VCaP (cell line): ENCODE data around the gene SLC39A9.
A peak's percentile ranks its signal among the peaks of the same experiment; 100 is the strongest.

Experiments used
- H3K27ac ChIP-seq: fragments of 450-650 bp; 2 replicates; pipeline ENCODE4 v1.5.1; 2017
- TF ChIP-seq, protein P1 (sequence below): fragments of 450-650 bp; conservative IDR thresholded peaks from 2 replicates; pipeline ENCODE4 v1.5.1; 2017; ENCODE audit warnings: mild to moderate bottlenecking, moderate library complexity

Gene SLC39A9

GRCh38 chr14:69398053-69398817 lies at the start of gene SLC39A9, which contains the start of gene ERH:
Gene SLC39A9 (plus strand): TSS chr14:69398692. CDS start chr14:69399370, 678 bp downstream.
Gene ERH (minus strand): TSS chr14:69398299. CDS start chr14:69398233, 66 bp downstream.
- TF ChIP-seq, protein P1, sequence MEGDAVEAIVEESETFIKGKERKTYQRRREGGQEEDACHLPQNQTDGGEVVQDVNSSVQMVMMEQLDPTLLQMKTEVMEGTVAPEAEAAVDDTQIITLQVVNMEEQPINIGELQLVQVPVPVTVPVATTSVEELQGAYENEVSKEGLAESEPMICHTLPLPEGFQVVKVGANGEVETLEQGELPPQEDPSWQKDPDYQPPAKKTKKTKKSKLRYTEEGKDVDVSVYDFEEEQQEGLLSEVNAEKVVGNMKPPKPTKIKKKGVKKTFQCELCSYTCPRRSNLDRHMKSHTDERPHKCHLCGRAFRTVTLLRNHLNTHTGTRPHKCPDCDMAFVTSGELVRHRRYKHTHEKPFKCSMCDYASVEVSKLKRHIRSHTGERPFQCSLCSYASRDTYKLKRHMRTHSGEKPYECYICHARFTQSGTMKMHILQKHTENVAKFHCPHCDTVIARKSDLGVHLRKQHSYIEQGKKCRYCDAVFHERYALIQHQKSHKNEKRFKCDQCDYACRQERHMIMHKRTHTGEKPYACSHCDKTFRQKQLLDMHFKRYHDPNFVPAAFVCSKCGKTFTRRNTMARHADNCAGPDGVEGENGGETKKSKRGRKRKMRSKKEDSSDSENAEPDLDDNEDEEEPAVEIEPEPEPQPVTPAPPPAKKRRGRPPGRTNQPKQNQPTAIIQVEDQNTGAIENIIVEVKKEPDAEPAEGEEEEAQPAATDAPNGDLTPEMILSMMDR = no peak
- peak within 1 kb of the TSS; percentile 92 for H3K27ac ChIP-seq

DNA sequence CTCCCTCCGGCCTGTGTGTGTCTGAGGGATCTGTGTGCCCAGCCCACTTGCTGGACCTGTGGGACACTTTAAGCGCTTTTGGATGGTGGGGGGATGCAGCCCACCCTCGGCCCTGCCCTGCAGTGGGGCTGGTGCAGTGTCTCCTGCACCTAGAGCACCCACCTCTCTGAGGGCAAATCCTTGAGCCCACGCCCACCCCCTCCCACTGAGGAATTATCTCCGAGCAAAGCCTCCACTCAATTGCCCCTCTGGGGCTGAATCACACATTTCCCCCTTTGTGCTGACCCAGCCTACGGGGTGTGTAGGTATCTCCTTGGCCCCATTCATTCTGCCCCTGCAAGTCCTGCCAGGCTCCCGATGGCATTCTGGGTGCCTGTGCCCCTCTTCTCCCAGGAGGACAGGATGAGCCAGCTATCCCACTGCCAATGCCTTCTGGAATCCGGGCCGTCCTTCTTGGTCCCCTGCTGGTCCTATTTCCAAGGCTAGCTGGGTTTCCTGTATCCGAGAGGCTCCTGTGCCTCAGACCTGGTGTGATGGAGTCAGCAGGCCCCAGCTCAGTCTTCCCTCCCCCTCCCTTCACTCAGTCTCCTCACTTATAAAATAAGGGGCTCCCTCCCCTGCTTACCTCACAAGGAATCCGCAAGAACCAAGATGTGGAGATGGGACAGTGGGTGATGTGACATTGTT lies 49.3 kb upstream of the SLC39A9 start:
- H3K27ac ChIP-seq = no peak overlapping the region
- TF ChIP-seq, protein P1 = no peak

- TF ChIP-seq, protein P1 = no peak
- H3K27ac ChIP-seq = no peak overlapping the region
These were observed 47.6 kb upstream of the SLC39A9 start for GRCh38 chr14:69350892-69351291.

DNA sequence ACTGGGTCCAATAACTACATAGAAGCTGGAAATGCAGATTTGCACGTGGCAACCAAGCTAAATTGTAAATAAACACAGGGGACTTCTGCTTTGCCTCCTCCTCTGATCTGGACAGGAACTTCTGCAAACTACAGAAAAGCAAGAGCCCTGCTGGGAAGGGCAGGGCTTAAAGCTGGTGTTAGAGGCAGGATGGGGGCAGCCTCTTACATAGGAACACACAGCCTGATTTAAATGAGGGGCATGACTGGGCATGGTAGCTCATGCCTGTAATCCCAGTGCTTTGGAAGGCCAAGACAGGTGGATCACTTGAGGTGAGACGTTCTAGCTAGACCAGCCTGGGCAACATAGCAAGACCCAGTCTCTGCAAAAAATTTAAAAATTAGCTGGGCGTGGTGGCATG lies 47.1 kb upstream of the SLC39A9 start:
- H3K27ac ChIP-seq = no peak overlapping the region
- TF ChIP-seq, protein P1 = no peak

GRCh38 chr14:69351911-69352310 lies 46.6 kb upstream of the SLC39A9 start:
- H3K27ac ChIP-seq = no peak overlapping the region
- TF ChIP-seq, protein P1 = no peak

DNA sequence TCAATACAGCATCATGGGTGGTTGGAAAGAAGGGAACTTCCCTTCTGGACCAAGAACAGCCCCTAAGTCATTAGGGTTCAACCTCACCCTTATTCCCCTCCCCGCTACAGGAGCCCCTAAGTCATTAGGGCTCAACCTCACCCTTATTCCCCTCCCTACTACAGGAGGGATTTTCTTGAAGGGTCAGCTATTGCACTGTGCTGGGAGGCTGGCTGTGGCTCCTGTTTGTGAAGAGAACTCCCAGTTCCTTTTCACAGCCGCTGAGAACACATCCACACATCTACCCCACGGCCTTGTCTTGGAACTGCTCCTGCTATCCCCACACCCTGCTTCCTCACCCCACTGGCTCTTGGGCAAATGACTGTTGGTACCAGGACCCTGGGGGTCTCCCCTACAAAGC lies 45.3 kb upstream of the SLC39A9 start:
- no peak overlapping the region for H3K27ac ChIP-seq
- TF ChIP-seq, protein P1 = no peak

DNA sequence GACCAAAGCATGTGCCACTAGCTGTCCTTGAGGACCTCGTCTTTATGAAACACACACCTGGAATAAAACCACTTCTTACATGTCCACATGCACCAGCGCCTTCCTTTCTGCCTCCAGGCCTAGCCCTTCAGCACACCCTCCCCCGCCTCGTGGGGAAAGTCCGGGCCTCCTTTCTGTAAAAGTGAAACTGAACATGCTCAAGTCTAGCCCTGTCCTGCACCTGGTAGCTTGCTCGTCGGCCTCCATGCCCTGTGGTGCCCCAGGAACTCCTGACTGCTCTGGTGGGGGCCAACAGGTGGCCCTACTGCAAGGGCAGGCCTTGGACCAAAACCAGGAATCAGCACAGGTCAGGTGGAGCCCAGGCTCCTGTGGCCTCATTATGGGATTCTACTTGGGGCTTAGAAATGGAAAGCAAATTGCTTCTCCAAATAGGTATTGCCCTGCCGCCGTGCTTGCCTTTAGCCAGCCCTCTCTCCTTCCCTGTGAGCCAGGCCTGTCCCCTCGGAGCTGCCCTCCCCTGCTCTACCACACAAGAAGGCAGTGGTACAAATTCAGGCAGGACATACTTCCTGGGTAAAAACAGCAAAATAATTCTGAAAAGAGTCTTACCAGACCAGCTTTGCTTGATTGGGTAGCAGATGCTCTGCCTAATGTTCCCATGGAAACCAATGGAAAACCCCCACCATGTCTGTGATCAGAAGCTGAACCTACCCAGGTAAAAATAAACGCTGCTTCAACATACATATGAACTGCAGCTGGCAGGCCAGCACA lies 43.9 kb upstream of the SLC39A9 start:
- H3K27ac ChIP-seq = no peak overlapping the region
- TF ChIP-seq, protein P1 = no peak
